HCEC 1CT (cell line): ENCODE data around the gene DDAH1.
A peak's percentile ranks its signal among the peaks of the same experiment; 100 is the strongest.

Source experiments
- DNase-seq: peaks from one replicate; pipeline ENCODE4 v3.0.0-alpha.2; 2017

The DDAH1 gene

GRCh38 chr1:85295654-85296053, 169.3 kb downstream of the DDAH1 start:
- DNase-seq: no peak

DNA sequence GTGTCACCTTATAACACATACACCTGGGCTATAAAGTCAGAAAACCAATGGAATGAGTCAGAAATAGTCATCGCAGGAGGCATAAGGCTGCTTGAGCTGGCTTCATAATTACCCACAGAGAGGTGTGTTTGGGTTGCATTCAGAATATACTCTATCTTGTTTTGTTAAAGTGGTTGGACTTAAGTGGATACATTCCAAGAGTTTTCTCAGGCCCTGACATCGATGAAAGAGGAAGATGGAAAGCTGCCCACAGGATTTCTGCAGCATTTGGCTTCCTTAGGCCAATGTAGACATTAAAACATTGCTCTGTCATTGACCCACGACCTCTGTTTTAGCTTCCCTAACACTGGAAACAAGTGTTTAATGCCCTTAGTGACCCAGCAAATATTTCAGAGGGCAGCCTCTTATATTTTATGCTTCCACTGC, 169.9 kb downstream of the DDAH1 start:
- no peak for DNase-seq

DNA sequence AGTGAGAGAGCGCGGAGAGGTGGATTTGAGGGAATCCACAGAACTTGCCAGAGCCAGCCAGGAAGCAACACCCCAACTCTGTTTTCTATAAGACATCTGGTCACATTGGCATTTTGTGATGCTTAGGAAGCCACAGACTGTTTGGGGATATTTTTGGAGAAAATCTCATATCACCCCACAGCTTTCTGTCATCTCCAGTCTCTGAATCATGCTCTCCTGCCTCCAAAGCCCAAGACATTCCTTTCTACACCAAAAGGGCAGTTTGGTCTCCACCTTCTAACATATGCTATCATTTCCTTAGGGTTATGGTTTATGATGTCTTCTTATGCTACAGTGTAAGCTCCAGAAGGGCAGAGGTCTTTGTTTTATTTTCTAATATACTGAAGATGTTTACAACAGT, 174.1 kb downstream of the DDAH1 start:
- DNase-seq: peak; percentile 61

- DNase-seq: no peak
Observed at GRCh38 chr1:85289848-85290335, 175.1 kb downstream of the DDAH1 start.

- DNase-seq: peak; percentile 96
Observed at GRCh38 chr1:85289207-85289847, 175.6 kb downstream of the DDAH1 start.

GRCh38 chr1:85284202-85284601, 180.8 kb downstream of the DDAH1 start:
- DNase-seq: no peak

- DNase-seq: no peak
Observed at GRCh38 chr1:85283475-85284199, 181.3 kb downstream of the DDAH1 start.

- DNase-seq: no peak
Observed at GRCh38 chr1:85282424-85282823, 182.5 kb downstream of the DDAH1 start.

DNA sequence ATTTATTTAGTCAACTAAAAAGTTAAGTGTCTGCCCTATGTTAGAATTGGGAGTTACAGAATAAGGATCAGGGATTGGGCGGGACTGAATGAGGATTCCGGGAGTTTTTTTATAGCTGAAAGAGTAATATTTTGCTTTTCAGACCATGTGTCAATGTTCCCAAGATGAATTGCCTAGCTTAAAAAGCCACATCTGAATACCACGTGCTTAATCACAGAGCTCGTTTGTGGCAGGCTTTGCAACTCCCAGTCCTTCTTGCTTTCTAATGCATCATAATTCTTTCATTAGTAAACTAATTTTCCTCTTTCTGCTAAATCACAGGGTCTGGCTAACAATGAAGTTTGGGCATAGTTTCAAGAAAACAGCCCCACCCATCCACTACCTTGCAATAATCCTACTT, 184.3 kb downstream of the DDAH1 start:
- no peak for DNase-seq

DNA sequence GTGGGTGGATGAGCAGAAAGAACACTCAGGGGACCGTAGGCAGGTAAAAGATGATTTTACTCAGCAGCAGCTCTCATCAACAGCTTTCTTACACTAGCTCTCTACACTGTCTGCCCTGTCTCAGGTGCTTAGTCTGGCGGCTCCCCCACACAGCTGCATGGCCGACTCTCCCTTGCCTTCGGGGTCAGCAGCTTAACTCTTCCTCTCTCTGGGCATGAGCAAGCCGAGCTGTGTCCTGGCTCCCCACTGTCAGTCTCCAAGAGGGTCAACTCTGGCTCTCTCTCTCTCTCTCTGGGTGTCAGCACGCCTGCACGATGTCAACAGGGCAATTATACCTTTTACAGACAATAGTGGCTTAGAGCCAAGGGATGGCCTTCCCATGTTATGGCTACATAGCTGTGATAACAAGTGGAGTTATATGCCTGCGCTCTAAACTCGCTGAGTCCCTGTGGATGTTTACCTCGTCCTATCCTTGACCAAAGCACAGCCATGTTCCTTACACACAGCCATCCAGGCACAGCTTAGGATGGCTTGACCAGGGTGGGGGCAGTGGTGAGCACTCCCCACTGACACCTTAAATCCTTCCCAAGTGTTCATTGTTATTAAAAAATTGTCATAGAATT, 185.4 kb downstream of the DDAH1 start:
- no peak for DNase-seq

GRCh38 chr1:85278853-85279314, 186.1 kb downstream of the DDAH1 start:
- peak; percentile 96 for DNase-seq

GRCh38 chr1:85277802-85278201, 187.2 kb downstream of the DDAH1 start:
- DNase-seq: no peak

- DNase-seq: no peak
Observed at GRCh38 chr1:85276978-85277639, 187.8 kb downstream of the DDAH1 start.

DNA sequence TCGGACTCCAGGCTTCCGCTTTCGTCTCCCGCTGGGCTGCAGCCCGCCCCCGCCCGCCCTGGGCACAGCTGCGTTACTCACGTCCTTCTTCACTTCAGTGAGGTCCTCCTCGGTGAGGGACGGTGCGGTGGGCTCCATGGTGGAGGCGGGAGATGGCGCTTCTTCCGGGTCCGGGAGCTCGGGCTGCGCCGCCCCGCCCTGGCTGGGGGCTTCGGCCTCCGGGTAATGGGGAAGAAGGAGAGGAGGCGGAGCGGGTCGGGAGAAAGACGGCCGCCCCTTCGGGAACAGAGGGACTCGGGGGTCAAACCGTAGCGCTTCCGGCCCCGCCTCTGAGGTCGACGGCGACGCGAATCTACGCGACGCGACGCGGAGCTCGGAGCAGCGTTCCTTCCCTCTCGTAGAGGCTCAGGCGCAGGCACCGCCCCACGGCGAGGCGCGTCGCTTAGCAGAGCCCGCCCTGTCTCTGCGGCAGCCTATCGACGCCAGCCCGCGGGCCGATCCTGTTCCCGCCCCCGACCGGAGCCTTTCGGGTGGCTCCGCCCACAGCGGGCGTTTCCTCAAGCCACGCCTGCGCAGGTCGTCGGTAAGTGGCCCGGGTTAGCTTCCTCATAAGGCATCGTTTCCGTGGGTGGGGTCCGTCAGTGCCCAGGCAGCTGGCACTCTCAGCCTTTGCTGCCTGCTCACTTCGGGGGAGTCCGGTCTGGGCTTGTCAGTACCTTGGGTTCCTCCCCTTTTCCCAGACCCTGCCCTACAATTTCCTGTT, 188.6 kb downstream of the DDAH1 start, which contains the start of gene BCL10:
BCL10 (minus strand) TSS at position 418 of the 763 bp plus-strand sequence; CDS start at position 138, 280 bp downstream.
- peak; percentile 99 for DNase-seq

DNA sequence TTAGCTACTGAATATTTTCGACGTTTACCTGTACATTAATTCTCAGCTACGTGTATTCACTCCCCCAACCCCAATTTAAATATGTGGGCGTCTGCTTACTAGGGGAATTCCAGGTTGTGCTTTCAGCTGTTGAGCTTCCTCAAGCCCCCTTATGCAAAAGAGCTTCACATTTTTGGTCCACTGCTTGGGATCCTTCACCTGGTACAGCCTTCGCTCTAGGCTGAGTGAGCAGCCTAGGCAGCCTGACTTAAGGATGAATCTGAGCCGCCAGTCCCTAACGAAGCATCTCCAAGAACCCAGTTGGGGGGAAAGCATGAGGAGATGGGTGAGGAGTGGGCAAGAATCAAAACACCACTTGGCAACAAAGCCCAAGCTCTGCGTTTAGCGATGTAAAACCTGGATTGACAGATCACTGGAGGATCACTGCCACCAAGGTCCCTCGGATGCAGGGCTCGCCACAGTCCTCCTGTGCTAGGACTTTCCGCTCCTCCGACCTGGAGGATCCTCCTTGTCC, 189.2 kb downstream of the DDAH1 start:
- DNase-seq: no peak

DNA sequence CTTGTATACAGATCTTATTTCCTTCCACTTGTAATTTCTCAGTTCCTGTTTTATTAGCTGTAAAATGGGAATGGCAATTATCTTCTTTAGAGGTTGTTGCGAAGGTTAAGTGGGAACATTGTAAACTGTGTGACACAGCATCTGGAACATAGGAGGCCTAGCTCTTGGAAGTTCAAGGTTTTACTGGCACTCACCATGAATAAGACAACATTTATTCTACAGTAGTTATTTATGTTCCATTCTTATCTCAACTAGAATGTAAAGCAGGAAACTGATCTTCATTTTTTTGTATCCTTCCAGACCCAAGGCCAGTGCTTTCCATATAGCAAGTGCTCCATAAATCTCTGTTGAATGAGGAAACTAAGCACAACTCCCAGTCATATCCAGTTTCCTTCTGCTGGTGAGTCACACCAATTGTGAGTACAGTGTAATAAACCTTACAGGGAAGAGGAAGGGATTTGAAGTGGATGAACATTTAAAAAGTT, 189.9 kb downstream of the DDAH1 start:
- peak; percentile 79 for DNase-seq

DNA sequence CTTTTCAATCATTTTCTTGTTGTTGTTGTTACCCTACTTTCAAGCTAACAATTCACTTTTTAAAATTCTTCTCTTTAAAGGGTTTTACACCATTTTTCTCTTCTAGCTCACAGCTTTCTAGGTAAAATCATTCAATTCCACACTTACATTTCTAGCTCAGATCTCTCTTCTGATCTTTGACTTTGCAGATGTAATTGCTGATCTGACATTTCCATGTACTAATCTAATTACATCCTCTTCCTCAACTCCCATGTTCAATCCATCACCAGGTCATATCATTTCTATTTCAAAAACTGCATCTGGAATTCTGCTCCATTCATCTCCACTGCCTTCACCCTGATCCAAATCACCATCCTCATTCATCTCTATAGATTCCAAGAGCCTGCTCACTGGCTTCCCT, 191.6 kb downstream of the DDAH1 start:
- no peak for DNase-seq

DNA sequence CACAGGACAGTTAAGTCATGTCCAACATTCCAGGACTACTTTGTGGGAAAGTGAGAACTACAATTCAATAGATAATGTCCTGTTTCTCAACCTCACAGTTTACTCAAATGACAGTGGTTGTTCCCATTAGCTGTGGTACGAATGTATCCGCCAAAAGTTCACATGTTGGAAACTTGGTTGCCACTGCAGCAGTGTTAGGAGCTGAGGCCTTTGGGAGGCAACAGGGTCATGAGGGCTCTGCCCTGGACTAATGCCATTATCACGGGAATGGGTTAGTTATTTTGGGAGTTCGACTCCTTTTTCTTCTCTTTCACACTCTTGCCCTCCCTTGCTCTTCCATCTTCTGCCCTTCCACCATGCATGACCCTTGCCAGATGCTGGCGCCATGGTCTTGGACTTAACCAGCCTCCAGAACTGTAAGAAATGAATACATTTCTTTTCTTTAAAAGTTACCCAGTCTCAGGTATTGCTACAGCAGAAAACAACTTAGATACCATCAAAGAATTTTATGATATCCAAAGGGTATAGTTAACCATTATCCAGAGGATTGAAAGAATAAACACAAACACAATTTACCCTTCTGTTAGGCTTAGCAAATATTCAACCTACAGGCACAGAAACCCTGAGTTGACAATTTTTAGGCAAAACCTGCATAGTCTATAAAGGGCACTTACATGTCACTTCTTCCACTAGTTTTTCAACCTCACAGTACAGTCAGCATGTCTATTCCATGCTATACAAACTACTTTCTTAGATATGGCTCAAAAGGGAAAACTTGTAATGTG, 196.0 kb downstream of the DDAH1 start:
- DNase-seq: no peak
